Activated CD4-positive, CD25-positive, alpha-beta regulatory T cell treated with anti-CD3 and anti-CD28 coated beads, Interleukin-2, amount 50 U/mL, for 72 hours (primary cell): ENCODE results near the gene TCF7L2.

Source experiments
- DNase-seq: peaks from one replicate; pipeline ENCODE4 v3.0.0; 2021

Gene TCF7L2

GRCh38 chr10:113068178-113068890 is 118.3 kb downstream of the TCF7L2 start:
- DNase-seq, result no peak

- no peak for DNase-seq
Measured at GRCh38 chr10:113069595-113069994, 119.5 kb downstream of the TCF7L2 start.

GRCh38 chr10:113071446-113071845 is 121.4 kb downstream of the TCF7L2 start:
- DNase-seq, result no peak

GRCh38 chr10:113073549-113074189 is 123.6 kb downstream of the TCF7L2 start:
- DNase-seq, result no peak

- DNase-seq, result no peak
Measured at GRCh38 chr10:113076949-113077348, 126.9 kb downstream of the TCF7L2 start.

GRCh38 chr10:113078282-113078907 is 128.3 kb downstream of the TCF7L2 start:
- no peak for DNase-seq

- DNase-seq, result no peak
Measured at GRCh38 chr10:113080061-113080924, 130.2 kb downstream of the TCF7L2 start.

GRCh38 chr10:113080925-113081229 is 130.8 kb downstream of the TCF7L2 start:
- DNase-seq, result no peak

- no peak for DNase-seq
Measured at GRCh38 chr10:113084031-113084430, 134.0 kb downstream of the TCF7L2 start.

- DNase-seq, result no peak
Measured at GRCh38 chr10:113085776-113086175, 135.7 kb downstream of the TCF7L2 start.

GRCh38 chr10:113086282-113086681 is 136.2 kb downstream of the TCF7L2 start:
- no peak for DNase-seq

- no peak for DNase-seq
Measured at GRCh38 chr10:113087165-113088029, 137.3 kb downstream of the TCF7L2 start.

- no peak for DNase-seq
Measured at GRCh38 chr10:113088194-113088593, 138.1 kb downstream of the TCF7L2 start.

- DNase-seq, result no peak
Measured at GRCh38 chr10:113089551-113089950, 139.5 kb downstream of the TCF7L2 start.

- DNase-seq, result no peak
Measured at GRCh38 chr10:113091920-113092319, 141.9 kb downstream of the TCF7L2 start.

GRCh38 chr10:113093188-113094113 is 143.4 kb downstream of the TCF7L2 start:
- DNase-seq, result no peak

GRCh38 chr10:113094114-113094486 is 144.1 kb downstream of the TCF7L2 start:
- no peak for DNase-seq

- DNase-seq, result no peak
Measured at GRCh38 chr10:113095419-113096127, 145.5 kb downstream of the TCF7L2 start.

- DNase-seq, result no peak
Measured at GRCh38 chr10:113096128-113096996, 146.3 kb downstream of the TCF7L2 start.

GRCh38 chr10:113097036-113097435 is 147.0 kb downstream of the TCF7L2 start:
- DNase-seq, result no peak
